ENCODE data around the gene ACAP2.
A peak's percentile ranks its signal among the peaks of the same experiment; 100 is the strongest.

Gene ACAP2

GRCh38 chr3:195441992-195442572, 738 bp downstream of the ACAP2 start:
- peak overlapping the region; percentile 71 to 88 for H3K27ac ChIP-seq
- DNase-seq (ENCODE audit: low spot score): peak; percentile 77
- no peak for TF ChIP-seq CTCF (IDR thresholded peaks at IDR 0.05)
- H3K4me3 ChIP-seq: peak overlapping the region; percentile 78

GRCh38 chr3:195441476-195441991, 1.3 kb downstream of the ACAP2 start:
- Histone ChIP-seq H3K4me3 (peak overlapping the region; percentile 78), H3K27ac (peak overlapping the region; percentile 71 to 88)
- DNase-seq (ENCODE audit: low spot score): peak; percentile 78
- TF ChIP-seq CTCF (IDR thresholded peaks at IDR 0.05): no peak

GRCh38 chr3:195441051-195441450, 1.8 kb downstream of the ACAP2 start:
- TF ChIP-seq CTCF (IDR thresholded peaks at IDR 0.05): no peak
- DNase-seq (ENCODE audit: low spot score): no peak
- Histone ChIP-seq H3K27ac (no peak overlapping the region), H3K4me3 (peak overlapping the region; percentile 78)

- no peak for TF ChIP-seq CTCF (IDR thresholded peaks at IDR 0.05)
- no peak for DNase-seq (ENCODE audit: low spot score)
- Histone ChIP-seq H3K4me3 (no peak overlapping the region), H3K27ac (no peak overlapping the region)
These were observed 2.4 kb downstream of the ACAP2 start for GRCh38 chr3:195440379-195440778.

- Histone ChIP-seq H3K4me3 (no peak overlapping the region), H3K27ac (no peak overlapping the region)
- DNase-seq (ENCODE audit: low spot score): no peak
- TF ChIP-seq CTCF (IDR thresholded peaks at IDR 0.05): no peak
These were observed 4.4 kb downstream of the ACAP2 start for GRCh38 chr3:195438371-195438770.

GRCh38 chr3:195425849-195426248, 17.0 kb downstream of the ACAP2 start:
- no peak for TF ChIP-seq CTCF (IDR thresholded peaks at IDR 0.05)
- no peak for DNase-seq (ENCODE audit: low spot score)

GRCh38 chr3:195423818-195424217, 19.0 kb downstream of the ACAP2 start:
- no peak overlapping the region for H3K4me3 ChIP-seq
- no peak for TF ChIP-seq CTCF (IDR thresholded peaks at IDR 0.05)
- H3K27ac ChIP-seq: no peak overlapping the region
- DNase-seq (ENCODE audit: low spot score): no peak

More at GRCh38 chr3:195425849-195426248, 17.0 kb downstream of the ACAP2 start:
- H3K27ac ChIP-seq: no peak overlapping the region
- no peak overlapping the region for H3K4me3 ChIP-seq

Measured in coronary artery (tissue), 2 donors.